ENCODE data around the gene MSI2.

MSI2 gene

DNA sequence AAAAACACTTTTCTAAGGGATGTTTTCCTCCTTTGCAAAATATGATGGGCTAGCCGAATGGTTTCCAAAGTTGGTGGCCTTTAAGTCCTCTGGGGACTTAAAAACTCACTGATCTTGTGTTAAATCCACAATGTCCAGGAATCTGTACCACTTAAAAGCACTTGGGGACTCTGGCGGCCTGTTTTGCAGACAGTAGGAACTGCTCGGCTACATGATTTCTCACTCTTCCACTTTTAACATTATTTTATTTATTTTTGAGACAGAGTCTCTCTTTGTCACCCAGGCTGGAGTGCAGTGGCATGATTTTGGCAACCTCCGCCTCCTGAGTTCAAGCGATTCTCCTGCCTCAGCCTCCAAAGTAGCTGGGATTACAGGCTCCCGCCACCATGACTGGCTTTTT lies 9.1 kb upstream of the MSI2 start:
- no peak for DNase-seq

DNA sequence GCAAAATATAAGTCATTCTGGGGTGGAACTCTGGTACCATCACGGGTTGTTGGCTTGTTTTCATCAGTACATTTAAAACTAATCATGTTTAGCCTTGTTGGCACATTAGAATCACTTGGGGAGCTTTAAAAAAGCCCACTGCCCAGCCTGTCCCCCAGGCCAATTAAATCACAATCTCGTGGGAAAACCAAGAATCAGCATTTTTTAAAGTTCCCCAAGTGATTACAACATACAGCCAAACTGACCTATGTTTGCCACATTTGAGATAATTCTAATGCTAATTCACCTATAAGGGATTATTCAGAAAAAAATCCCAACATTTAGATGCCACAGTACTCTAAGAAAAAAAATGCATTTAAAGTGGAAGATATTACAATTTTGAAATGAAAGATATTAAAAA lies 8.4 kb upstream of the MSI2 start:
- DNase-seq: no peak

GRCh38 chr17:57249520-57249919 lies 6.8 kb upstream of the MSI2 start:
- no peak for DNase-seq

- no peak for DNase-seq
These were observed 5.0 kb upstream of the MSI2 start for GRCh38 chr17:57251211-57251787.

DNA sequence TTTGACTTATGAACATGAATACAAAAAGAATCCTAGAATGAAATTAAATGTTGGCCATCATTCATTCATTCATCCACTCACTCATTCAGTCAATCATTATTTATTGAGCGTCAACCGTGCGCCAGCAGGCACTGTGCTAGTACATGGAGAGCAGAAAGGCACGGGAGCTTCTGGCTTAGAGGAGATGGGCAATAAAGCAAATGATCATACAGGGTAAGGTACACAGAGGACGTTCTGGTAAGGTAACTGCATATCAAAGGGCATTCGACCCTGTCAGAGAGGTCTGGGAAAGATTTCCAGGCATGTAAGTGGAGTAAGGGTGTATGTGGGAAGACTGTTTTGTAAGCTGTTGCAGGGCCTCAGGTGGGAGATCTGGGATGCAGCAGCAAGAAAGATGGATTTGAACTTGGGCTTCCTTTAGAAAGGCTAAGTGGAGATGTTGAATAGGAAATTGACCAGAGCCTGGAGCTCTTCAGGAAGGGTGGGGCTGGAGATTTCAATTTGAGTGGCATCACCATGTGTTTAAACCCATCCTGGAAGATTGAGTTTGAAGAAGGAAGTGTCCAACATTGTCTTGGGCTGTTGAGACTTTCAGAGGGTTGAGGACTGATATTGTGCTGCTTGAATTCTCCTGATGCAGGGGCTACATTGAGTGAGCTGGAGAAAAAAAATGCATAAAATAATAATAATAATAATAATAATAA lies 2.8 kb upstream of the MSI2 start:
- no peak for DNase-seq

DNA sequence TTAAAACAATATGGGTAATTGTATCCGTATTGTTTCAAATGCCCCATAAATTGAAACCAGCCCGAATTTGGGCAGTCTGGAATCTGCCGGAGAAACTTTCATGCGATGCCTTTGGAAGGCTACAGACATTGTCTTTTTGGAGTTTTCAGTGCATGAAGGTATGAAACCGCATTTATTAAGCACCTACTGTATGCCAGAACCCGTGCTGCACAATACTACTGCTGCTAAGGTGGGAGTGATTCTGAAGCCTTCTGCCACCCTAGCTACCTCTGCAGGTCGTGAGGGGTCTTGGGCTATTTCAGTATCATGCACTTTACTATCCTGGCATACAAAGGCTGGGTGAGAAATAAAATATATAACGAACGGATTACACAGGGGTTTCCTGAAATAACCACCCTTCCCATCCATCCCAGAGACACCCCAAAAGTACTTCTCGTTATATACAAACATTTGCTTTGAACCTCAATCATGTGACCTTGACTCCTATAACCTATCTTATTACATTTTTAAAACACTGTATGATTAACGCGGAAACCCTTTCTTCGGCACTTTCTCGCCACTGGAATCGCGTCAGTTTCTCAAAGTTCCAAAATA lies 1.0 kb upstream of the MSI2 start:
- DNase-seq: no peak

DNA sequence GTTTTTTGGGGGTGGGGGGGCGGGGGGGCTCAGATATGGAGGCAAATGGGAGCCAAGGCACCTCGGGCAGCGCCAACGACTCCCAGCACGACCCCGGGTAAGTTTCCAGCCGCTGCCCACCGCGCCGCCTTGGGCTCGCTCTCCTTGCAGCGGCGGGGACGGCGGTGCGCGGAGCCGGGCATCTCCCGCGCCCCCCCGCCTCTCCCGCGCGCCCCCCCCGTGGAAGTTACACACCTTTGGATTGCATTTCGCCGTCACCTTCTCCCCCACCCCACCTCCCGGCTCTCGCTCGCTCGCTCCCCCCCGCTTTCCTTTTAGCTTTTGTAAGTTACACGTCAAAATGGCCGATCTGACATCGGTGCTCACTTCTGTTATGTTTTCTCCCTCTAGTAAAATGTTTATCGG lies 387 bp downstream of the MSI2 start:
- DNase-seq: peak; percentile 51

- peak; percentile 48 for DNase-seq
These were observed 1.0 kb downstream of the MSI2 start for GRCh38 chr17:57257195-57257894.

- no peak for DNase-seq
These were observed 1.9 kb downstream of the MSI2 start for GRCh38 chr17:57257895-57258851.

DNA sequence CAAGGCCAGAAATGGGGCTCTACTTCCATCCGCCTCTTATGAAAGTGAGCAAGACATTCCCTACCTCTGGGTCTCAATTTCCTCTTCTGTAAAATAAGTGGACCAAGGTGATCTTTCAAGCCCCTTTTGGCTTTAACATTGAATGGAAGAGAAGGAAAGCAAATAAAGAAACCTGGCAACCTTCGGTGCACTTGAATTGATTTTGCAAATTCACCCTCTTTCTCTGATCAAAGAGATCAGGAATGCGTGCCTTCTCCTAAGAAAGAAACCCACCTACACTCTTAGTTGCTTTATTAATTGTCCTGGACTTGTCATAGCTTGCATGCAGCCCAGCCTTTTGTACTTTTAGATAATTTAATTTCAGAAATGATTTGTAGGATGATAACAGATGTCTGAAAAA lies 3.0 kb downstream of the MSI2 start:
- DNase-seq: no peak

DNA sequence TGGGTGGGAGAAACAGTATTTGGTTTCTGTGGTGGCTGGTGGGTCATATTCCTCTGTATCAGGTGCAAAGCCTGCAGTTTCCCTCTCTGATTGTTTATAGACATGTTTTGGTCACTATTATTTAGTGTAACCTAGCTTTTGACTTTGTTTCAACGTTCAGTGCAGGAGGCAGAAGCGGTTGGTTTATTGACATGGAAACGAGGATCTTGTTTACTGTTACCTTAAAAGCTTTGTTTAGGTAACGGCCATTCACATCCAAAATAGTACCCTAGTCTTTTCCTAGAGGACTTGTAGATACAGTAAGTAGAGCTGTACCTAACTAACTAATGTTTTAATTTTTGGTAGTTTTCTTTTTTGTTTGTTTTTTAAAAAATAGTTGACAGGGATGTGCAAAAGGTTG lies 3.5 kb downstream of the MSI2 start:
- DNase-seq: no peak

- DNase-seq: no peak
These were observed 4.2 kb downstream of the MSI2 start for GRCh38 chr17:57260325-57261083.

- DNase-seq: no peak
These were observed 4.8 kb downstream of the MSI2 start for GRCh38 chr17:57261084-57261461.

DNA sequence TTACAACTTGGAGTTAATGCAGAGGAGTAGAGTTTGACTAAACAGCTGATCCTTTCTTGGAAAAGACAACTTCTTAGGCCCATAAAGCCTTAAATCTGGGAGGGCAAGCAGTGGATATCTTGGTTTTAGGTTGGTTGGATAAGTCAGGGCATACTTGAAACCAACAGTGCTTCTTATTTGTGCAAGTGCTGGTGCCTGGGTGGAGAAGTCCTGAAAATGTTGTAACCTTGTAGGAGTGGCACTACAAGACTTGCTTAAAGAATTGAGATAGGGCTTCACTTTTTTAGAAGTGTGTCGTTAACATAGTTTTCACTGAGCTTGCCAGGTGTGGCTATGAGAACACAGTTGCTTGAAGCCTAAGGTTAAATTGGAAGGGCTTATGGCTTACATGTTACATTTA lies 6.2 kb downstream of the MSI2 start:
- DNase-seq: no peak

GRCh38 chr17:57264250-57264649 lies 7.9 kb downstream of the MSI2 start:
- DNase-seq: no peak

GRCh38 chr17:57264776-57265175 lies 8.5 kb downstream of the MSI2 start:
- DNase-seq: no peak

DNA sequence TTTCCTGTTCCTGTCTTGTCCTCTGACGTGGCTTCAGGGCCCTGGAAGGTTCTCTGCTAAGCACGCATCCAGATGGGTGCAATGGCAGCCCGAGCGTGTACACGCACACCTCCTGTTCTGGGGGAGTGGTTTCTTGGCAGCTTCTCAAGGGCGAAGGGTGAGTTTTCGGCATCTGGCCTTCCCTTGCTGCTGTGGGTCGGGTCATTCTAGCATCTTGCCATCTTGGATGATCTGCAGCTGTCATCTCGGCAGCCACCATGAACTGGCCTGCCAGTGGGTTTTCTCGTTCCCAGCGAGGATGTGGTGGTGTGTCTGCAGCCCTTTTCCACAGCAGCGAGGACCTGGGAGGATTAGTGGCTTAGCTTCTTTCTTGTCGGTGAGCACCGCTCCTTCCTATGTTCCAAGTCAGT lies 10.6 kb downstream of the MSI2 start:
- no peak for DNase-seq

- no peak for DNase-seq
These were observed 11.9 kb downstream of the MSI2 start for GRCh38 chr17:57268181-57268580.

DNA sequence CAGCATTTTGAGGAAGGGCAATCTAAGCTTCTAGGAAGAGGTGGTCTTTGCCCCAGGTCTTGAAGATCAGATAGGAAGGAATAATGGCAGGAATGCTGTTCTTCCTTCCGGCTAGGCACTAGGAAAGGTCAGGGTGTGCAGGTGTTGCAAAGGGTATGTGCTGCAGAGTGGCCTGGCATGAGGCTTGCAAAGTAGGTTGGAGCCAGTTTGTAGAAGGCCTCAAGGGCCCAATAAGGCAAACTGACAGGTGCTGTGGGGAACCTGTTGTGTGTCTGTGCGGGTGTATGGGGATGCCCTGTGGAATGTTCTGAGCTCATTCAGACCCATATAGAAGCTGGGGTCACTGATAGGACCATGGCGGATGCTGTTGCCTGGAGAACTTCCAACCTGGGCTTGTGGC lies 12.7 kb downstream of the MSI2 start:
- DNase-seq: no peak

DNA sequence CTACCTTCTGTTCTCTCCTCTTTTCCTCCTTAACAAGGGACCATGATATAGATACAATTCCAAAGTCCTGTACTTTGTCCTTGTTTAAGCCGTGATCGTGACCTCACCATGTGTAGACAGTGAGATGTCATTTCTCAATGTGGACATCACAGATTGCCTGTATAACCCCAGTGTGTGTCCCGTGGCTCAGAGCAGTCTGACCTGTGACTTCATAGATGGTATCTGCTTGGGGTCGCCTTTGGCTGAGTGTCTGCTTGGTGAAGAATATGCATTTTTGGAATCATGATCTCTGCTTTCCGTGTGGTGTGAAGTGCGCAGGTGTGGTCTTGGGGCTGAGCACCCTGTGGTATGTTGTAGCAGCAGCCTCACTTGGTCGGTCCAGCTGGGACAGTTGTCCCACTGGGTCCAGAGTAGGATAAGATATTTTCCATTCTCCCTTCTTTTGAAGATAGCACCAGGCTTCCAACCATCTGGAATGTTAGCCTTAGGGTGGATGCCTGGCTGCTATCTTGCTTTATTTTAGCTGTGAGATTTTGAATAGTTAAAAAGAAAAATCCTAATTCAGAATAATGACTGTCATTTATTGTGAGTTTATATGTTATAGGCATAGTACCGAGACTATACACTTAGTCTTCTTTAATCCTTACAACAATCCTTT lies 13.4 kb downstream of the MSI2 start:
- no peak for DNase-seq

- no peak for DNase-seq
These were observed 14.5 kb downstream of the MSI2 start for GRCh38 chr17:57270801-57271245.

Data from stimulated activated CD4-positive, alpha-beta T cell treated with anti-CD3 and anti-CD28 coated beads, Interleukin-15, amount 100 ng/mL, for 24 hours (primary cell).